Smooth muscle cell of the pulmonary artery (primary cell): Measurements from ENCODE around the gene ITGBL1. TPM values are rescaled to one million over a fixed set of nuclear protein-coding genes. Genes with fewer than 3 reads are reported as not detected.

Experiments used
- total RNA-seq: library from RNA; depleted of rRNA; stranded (reverse); fragments of >200 nt; gene quantifications from 2 replicates; pipeline ENCODE4 v1.2.3, GENCODE V29; 2014

ITGBL1 gene
- 255 and 305 TPM in 2 replicates for total RNA-seq

GRCh38 chr13:101452519-101453485 lies at the start of gene ITGBL1:
ITGBL1 (plus strand) TSS chr13:101452675; CDS start chr13:101452834, 159 bp downstream.

GRCh38 chr13:101416181-101417042 lies 36.1 kb upstream of the ITGBL1 start, which contains the start of gene NALCN:
NALCN (minus strand) TSS chr13:101416508; CDS start chr13:101399126, 17,382 bp downstream.

Other genes with a start within 250 kb of the ITGBL1 start
- gene NALCN, start 36.2 kb upstream of the ITGBL1 start, total RNA-seq: 16.3 and 26.6 TPM in 2 replicates